Keratinocyte (primary cell): ENCODE measurements around the gene RAE1. TPM values are rescaled to one million over a fixed set of nuclear protein-coding genes. Genes with fewer than 3 reads are reported as not detected.

Experiments used
- DNase-seq: peaks from one replicate; pipeline ENCODE4 v3.0.0-alpha.2; 2011; ENCODE audit warnings: low read depth, missing footprints, low spot score
- FAIRE-seq: peaks from 2 replicates; lab custom pipeline; 2011; peaks lifted over from hg19 to GRCh38; lab: Jason Lieb, UNC
- H2AFZ ChIP-seq: 2 replicates; pipeline ENCODE4 v1.6.0; 2012; ENCODE audit warnings: low read length, control low read depth, inconsistent platforms; ENCODE audit not compliant: control insufficient read depth
- H3K27ac ChIP-seq: 2 replicates; pipeline ENCODE4 v1.5.1; 2011; ENCODE audit warnings: low read length; ENCODE audit not compliant: control insufficient read depth, insufficient read depth
- H3K27me3 ChIP-seq: 3 replicates; pipeline ENCODE4 v1.6.0; 2011; ENCODE audit warnings: low read length; ENCODE audit not compliant: control insufficient read depth, insufficient read depth; ENCODE audit errors: extremely low read depth
- H3K36me3 ChIP-seq, 2 experiments: 2 replicates in 1 of 2; 3 replicates in 1 of 2; pipeline ENCODE4 v1.5.1; 2011; ENCODE audit warnings: low read length in 2 of 2, mild to moderate bottlenecking in 1 of 2; ENCODE audit not compliant: control insufficient read depth in 2 of 2, insufficient read depth in 2 of 2; ENCODE audit errors: extremely low read depth in 1 of 2
- H3K4me1 ChIP-seq: 3 replicates; pipeline ENCODE4 v1.5.1; 2011; ENCODE audit warnings: low read length; ENCODE audit not compliant: control insufficient read depth, insufficient read depth; ENCODE audit errors: extremely low read depth
- H3K4me2 ChIP-seq: 3 replicates; pipeline ENCODE4 v1.6.0; 2011; ENCODE audit warnings: low read depth, low read length; ENCODE audit not compliant: control insufficient read depth, insufficient read depth; ENCODE audit errors: extremely low read depth
- H3K4me3 ChIP-seq, 3 experiments: fragments of 200-600 bp in 1 of 3; sonication (generic) in 1 of 3; 2 replicates in 2 of 3; 3 replicates in 1 of 3; pipeline ENCODE4 v1.5.1; 2011 to 2016; ENCODE audit warnings: low read length in 3 of 3, mild to moderate bottlenecking in 3 of 3, control low read depth in 2 of 3, inconsistent platforms in 1 of 3, low read depth in 1 of 3, mixed read lengths in 1 of 3, mixed run types in 1 of 3, moderate library complexity in 1 of 3; ENCODE audit not compliant: control insufficient read depth in 2 of 3, insufficient read depth in 2 of 3; ENCODE audit errors: extremely low read depth in 1 of 3
- H3K79me2 ChIP-seq: 2 replicates; pipeline ENCODE4 v1.6.0; 2012; ENCODE audit warnings: low read length; ENCODE audit not compliant: control insufficient read depth, insufficient read depth
- H3K9ac ChIP-seq: 3 replicates; pipeline ENCODE4 v1.6.0; 2011; ENCODE audit warnings: low read length; ENCODE audit not compliant: control insufficient read depth, insufficient read depth; ENCODE audit errors: extremely low read depth
- H3K9me1 ChIP-seq: 3 replicates; pipeline ENCODE4 v1.6.0; 2011; ENCODE audit warnings: low read length; ENCODE audit not compliant: control insufficient read depth, insufficient read depth; ENCODE audit errors: extremely low read depth
- H3K9me3 ChIP-seq: 2 replicates; pipeline ENCODE4 v1.5.1; 2012; ENCODE audit warnings: low read depth, low read length; ENCODE audit not compliant: control insufficient read depth
- H4K20me1 ChIP-seq: 3 replicates; pipeline ENCODE4 v1.6.0; 2011; ENCODE audit warnings: low read length; ENCODE audit not compliant: control insufficient read depth, insufficient read depth; ENCODE audit errors: extremely low read depth
- EZH2 ChIP-seq: IDR thresholded peaks from one replicate; pipeline ENCODE4 v1.6.1; 2012; ENCODE audit warnings: inconsistent platforms, mild to moderate bottlenecking, low read length, moderate library complexity
- dilution Hi-C: fragments of 300-500 bp; cut with MboI; formaldehyde crosslinking; loops from one replicate; pipeline ENCODE4 v1.7.0; 2020; ENCODE audit warnings: low sequenced_read_pairs; ENCODE audit not compliant: extremely low pct_ligation_motif_present
- polyA plus RNA-seq, 5 experiments: library from polyadenylated mRNA; depleted of rRNA in 3 of 5; stranded (reverse) in 3 of 5; stranded (forward) in 1 of 5; unstranded in 1 of 5; fragments of >200 nt; gene quantifications; 1 replicate in 1 of 5; 2 replicates in 3 of 5; 3 replicates in 1 of 5; pipeline versions ENCODE4 v1.2.1 to v1.2.3, GENCODE V29; 2011 to 2012; ENCODE audit warnings: missing spikeins in 2 of 5, low read depth in 1 of 5, low replicate concordance in 1 of 5
- TF ChIP-seq, protein P1 (sequence below), 3 experiments: IDR thresholded peaks in 1 of 3; conservative IDR thresholded peaks in 1 of 3; optimal IDR thresholded peaks in 1 of 3; 2 replicates in 2 of 3; 3 replicates in 1 of 3; pipeline versions ENCODE3 to v1.5.1; 2011; ENCODE audit warnings: low read length in 3 of 3, mild to moderate bottlenecking in 3 of 3, moderate library complexity in 2 of 3, control low read depth in 1 of 3, inconsistent platforms in 1 of 3; ENCODE audit not compliant: insufficient read depth in 2 of 3; ENCODE audit errors: extremely low read depth in 1 of 3

The RAE1 gene
- polyA plus RNA-seq, 1 donor (not counting 4 experiments of a cell fraction or from before 2014, with no cell fraction given), result 32.4 TPM

DNA sequence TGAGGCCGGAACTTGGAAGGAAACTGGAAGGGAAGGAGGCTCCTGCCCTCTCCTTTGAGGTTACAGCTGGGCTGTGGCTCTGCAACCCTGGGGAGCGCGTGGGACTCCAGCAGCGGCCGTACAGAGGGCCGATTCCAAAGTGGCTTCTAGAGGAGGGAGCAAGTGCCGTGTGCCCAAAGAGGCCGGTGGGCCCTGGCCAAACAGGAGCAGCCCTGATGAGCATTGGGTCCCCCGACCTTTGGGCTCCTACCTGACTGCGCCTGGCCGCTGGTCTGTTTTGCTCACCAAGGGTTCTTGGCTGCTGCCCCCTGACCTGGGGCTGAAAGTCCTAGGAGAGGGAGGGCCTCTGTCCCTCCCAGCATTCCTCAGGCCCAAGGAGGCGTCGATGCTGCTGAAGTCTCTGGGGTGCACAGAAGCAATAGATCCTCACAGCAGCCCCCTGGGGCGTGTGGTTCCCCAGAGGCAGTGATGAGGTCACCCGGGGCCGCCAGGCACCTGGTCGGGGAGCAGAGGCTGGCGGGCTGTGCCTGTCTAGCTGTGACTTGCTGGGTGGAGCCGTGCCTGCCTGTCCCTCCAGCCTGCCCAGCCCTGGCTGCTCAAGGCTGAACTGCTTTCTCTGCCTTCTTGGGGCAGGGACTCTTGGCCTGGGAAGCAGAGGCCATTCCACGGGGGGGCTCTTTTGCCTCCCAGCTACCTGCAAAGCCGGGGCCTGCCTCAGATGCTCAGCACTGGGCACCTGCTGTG, 49.9 kb downstream of the RAE1 start:
- FAIRE-seq (no peak), DNase-seq (no peak)
- no peaks in the 10 kb centered on the region for H3K4me1 ChIP-seq
- H3K79me2 ChIP-seq, result no peaks in the 10 kb centered on the region
- H3K27me3 ChIP-seq, result no peaks in the 10 kb centered on the region
- H3K9me1 ChIP-seq, result no peaks in the 10 kb centered on the region
- no peak overlapping the region for H3K4me2 ChIP-seq
- TF ChIP-seq, protein P1, sequence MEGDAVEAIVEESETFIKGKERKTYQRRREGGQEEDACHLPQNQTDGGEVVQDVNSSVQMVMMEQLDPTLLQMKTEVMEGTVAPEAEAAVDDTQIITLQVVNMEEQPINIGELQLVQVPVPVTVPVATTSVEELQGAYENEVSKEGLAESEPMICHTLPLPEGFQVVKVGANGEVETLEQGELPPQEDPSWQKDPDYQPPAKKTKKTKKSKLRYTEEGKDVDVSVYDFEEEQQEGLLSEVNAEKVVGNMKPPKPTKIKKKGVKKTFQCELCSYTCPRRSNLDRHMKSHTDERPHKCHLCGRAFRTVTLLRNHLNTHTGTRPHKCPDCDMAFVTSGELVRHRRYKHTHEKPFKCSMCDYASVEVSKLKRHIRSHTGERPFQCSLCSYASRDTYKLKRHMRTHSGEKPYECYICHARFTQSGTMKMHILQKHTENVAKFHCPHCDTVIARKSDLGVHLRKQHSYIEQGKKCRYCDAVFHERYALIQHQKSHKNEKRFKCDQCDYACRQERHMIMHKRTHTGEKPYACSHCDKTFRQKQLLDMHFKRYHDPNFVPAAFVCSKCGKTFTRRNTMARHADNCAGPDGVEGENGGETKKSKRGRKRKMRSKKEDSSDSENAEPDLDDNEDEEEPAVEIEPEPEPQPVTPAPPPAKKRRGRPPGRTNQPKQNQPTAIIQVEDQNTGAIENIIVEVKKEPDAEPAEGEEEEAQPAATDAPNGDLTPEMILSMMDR (optimal IDR thresholded peaks at IDR 0.05 in 1 of 3, IDR thresholded peaks at IDR 0.05 in 1 of 3, conservative IDR thresholded peaks at IDR 0.05 in 1 of 3; ENCODE audit: extremely low read depth in 1 of 3, insufficient read depth in 2 of 3, low read length in 3 of 3), result no peak
- no peak for TF ChIP-seq EZH2
- H3K36me3 ChIP-seq, result peaks cover 3 to 9% of the 10 kb centered on the region in 2 experiments
- dilution Hi-C loops, result no loop called here
- no peak overlapping the region for H2AFZ ChIP-seq
- no peaks in the 10 kb centered on the region for H4K20me1 ChIP-seq
- no peak overlapping the region for H3K27ac ChIP-seq
- H3K4me3 ChIP-seq, result no peak overlapping the region
- H3K9me3 ChIP-seq, result no peaks in the 10 kb centered on the region
- H3K9ac ChIP-seq, result no peak overlapping the region

GRCh38 chr20:57401565-57401918, 50.5 kb downstream of the RAE1 start:
- no peaks in the 10 kb centered on the region for H3K9me1 ChIP-seq
- H3K9ac ChIP-seq, result no peak overlapping the region
- no peaks in the 10 kb centered on the region for H3K4me1 ChIP-seq
- DNase-seq (no peak), FAIRE-seq (no peak)
- dilution Hi-C loops, result no loop called here
- H3K79me2 ChIP-seq, result no peaks in the 10 kb centered on the region
- H4K20me1 ChIP-seq, result no peaks in the 10 kb centered on the region
- TF ChIP-seq, protein P1 (optimal IDR thresholded peaks at IDR 0.05 in 1 of 3, IDR thresholded peaks at IDR 0.05 in 1 of 3, conservative IDR thresholded peaks at IDR 0.05 in 1 of 3; ENCODE audit: extremely low read depth in 1 of 3, insufficient read depth in 2 of 3, low read length in 3 of 3), result no peak
- no peak for TF ChIP-seq EZH2
- H2AFZ ChIP-seq, result no peak overlapping the region
- H3K4me2 ChIP-seq, result no peak overlapping the region
- no peaks in the 10 kb centered on the region for H3K27me3 ChIP-seq
- no peaks in the 10 kb centered on the region for H3K9me3 ChIP-seq
- H3K4me3 ChIP-seq, result no peak overlapping the region
- peaks cover 2 to 12% of the 10 kb centered on the region in 2 experiments for H3K36me3 ChIP-seq
- no peak overlapping the region for H3K27ac ChIP-seq
